IMR-90 (cell line): Measurements from ENCODE around the gene ME3. TPM values are rescaled to one million over a fixed set of nuclear protein-coding genes. Genes with fewer than 3 reads are reported as not detected.

Experiments
- ATAC-seq: fragments of 200-7000 bp; cut with Tn5 transposase; 2 replicates; pipeline ENCODE4 v1.9.1; 2020; ENCODE audit warnings: low read depth, mild to moderate bottlenecking, moderate library complexity
- BruUV-seq: library from RNA; stranded (reverse); fragments of 400-500 nt; replicated peaks from 2 replicates; lab custom pipeline; 2021; lab: Mats Ljungman, UMichigan
- CTCF ChIA-PET: fragments of 300-600 bp; formaldehyde crosslinking; extraction: SDS; loops from one replicate; lab custom pipeline; 2021; ENCODE audit warnings: antibody characterized with exemption; lab: Yijun Ruan, JAX
- POLR2A ChIA-PET: fragments of 300-600 bp; sonication (Branson Sonifier 250); formaldehyde crosslinking; loops from one replicate; lab custom pipeline; 2022; ENCODE audit warnings: antibody characterized with exemption; ENCODE audit not compliant: unreplicated experiment; lab: Charles Lee
- DNase-seq: peaks from one replicate; pipeline ENCODE4 v3.0.0; 2013
- H2AFZ ChIP-seq: replicated peaks from 2 replicates; pipeline ENCODE3; 2013; ENCODE audit warnings: low read length, mild to moderate bottlenecking; ENCODE audit not compliant: poor library complexity
- H2AK5ac ChIP-seq: 2 replicates; pipeline ENCODE4 v1.6.1; 2013; ENCODE audit warnings: low read depth, low read length, inconsistent platforms
- H2AK9ac ChIP-seq: replicated peaks from 2 replicates; pipeline ENCODE3; 2013; ENCODE audit warnings: mild to moderate bottlenecking, low read depth, low read length, moderate library complexity; ENCODE audit not compliant: poor library complexity
- H2BK120ac ChIP-seq: 2 replicates; pipeline ENCODE4 v1.6.1; 2013; ENCODE audit warnings: low read depth, low read length, inconsistent platforms
- H2BK15ac ChIP-seq: 3 replicates; pipeline ENCODE4 v1.6.1; 2013; ENCODE audit warnings: low read depth, low read length, inconsistent platforms
- H2BK20ac ChIP-seq: 2 replicates; pipeline ENCODE4 v1.6.1; 2013; ENCODE audit warnings: low read depth, mild to moderate bottlenecking, inconsistent platforms, low read length, moderate library complexity
- H2BK5ac ChIP-seq: 2 replicates; pipeline ENCODE4 v1.6.1; 2013; ENCODE audit warnings: mild to moderate bottlenecking, low read depth, low read length, inconsistent platforms; ENCODE audit not compliant: poor library complexity, severe bottlenecking
- H3K14ac ChIP-seq: replicated peaks from 2 replicates; pipeline ENCODE4 v1.6.1; 2013; ENCODE audit warnings: low read depth, low read length, inconsistent platforms
- H3K18ac ChIP-seq: 2 replicates; pipeline ENCODE4 v1.6.1; 2013; ENCODE audit warnings: low read depth, low read length, control low read depth
- H3K23ac ChIP-seq: 2 replicates; pipeline ENCODE4 v1.6.1; 2013; ENCODE audit warnings: low read depth, low read length, inconsistent platforms
- H3K27ac ChIP-seq: 2 replicates; pipeline ENCODE4 v1.5.1; 2013; ENCODE audit warnings: mild to moderate bottlenecking, control low read depth, low read length; ENCODE audit not compliant: insufficient read depth
- H3K27me3 ChIP-seq: 2 replicates; pipeline ENCODE4 v1.6.1; 2013; ENCODE audit warnings: low read length; ENCODE audit not compliant: control insufficient read depth, insufficient read depth
- H3K36me3 ChIP-seq: 2 replicates; pipeline ENCODE4 v1.6.1; 2013; ENCODE audit warnings: low read length, mixed read lengths; ENCODE audit not compliant: control insufficient read depth, insufficient read depth
- H3K4ac ChIP-seq: 2 replicates; pipeline ENCODE4 v1.6.1; 2013; ENCODE audit warnings: low read depth, low read length, inconsistent platforms
- H3K4me1 ChIP-seq: 2 replicates; pipeline ENCODE4 v1.6.1; 2013; ENCODE audit warnings: low read length, mixed read lengths; ENCODE audit not compliant: control insufficient read depth, insufficient read depth
- H3K4me2 ChIP-seq: 2 replicates; pipeline ENCODE4 v1.6.1; 2013; ENCODE audit warnings: low read depth, mild to moderate bottlenecking, control low read depth, low read length, moderate library complexity
- H3K4me3 ChIP-seq: 2 replicates; pipeline ENCODE4 v1.5.1; 2013; ENCODE audit warnings: low read depth, mild to moderate bottlenecking, control low read depth, low read length, moderate library complexity; ENCODE audit not compliant: insufficient read depth
- H3K56ac ChIP-seq: 2 replicates; pipeline ENCODE4 v1.6.1; 2013; ENCODE audit warnings: low read length, inconsistent platforms; ENCODE audit not compliant: insufficient read depth; ENCODE audit errors: extremely low read depth
- H3K79me1 ChIP-seq, 2 experiments: 2 replicates each; pipeline ENCODE4 v1.6.1; 2013; ENCODE audit warnings: low read length in 2 of 2, inconsistent platforms in 1 of 2, low read depth in 1 of 2
- H3K9ac ChIP-seq: 2 replicates; pipeline ENCODE4 v1.6.1; 2013; ENCODE audit warnings: low read depth, low read length, control low read depth
- H3K9me1 ChIP-seq: 2 replicates; pipeline ENCODE4 v1.6.1; 2013; ENCODE audit warnings: low read length, inconsistent platforms; ENCODE audit not compliant: insufficient read depth
- H3K9me3 ChIP-seq: 2 replicates; pipeline ENCODE4 v1.6.1; 2013; ENCODE audit warnings: low read length; ENCODE audit not compliant: control insufficient read depth, insufficient read depth
- H4K20me1 ChIP-seq: 2 replicates; pipeline ENCODE4 v1.6.1; 2013; ENCODE audit warnings: low read length, inconsistent platforms; ENCODE audit not compliant: insufficient read depth
- H4K5ac ChIP-seq: 2 replicates; pipeline ENCODE4 v1.6.1; 2013; ENCODE audit warnings: mild to moderate bottlenecking, low read depth, low read length, control low read depth
- H4K8ac ChIP-seq, 2 experiments: 2 replicates each; pipeline ENCODE4 v1.6.1; 2013; ENCODE audit warnings: low read depth in 2 of 2, low read length in 2 of 2, control low read depth in 1 of 2, inconsistent platforms in 1 of 2
- H4K91ac ChIP-seq: 2 replicates; pipeline ENCODE4 v1.6.1; 2013; ENCODE audit warnings: low read depth, low read length, inconsistent platforms; ENCODE audit not compliant: insufficient read depth
- BHLHE40 ChIP-seq: fragments of 150-350 bp; IDR thresholded peaks from 2 replicates; pipeline ENCODE4 v1.6.1; 2016; ENCODE audit warnings: mild to moderate bottlenecking, low read depth, low read length
- FOS ChIP-seq: fragments of 150-350 bp; IDR thresholded peaks from 2 replicates; pipeline ENCODE4 v1.6.1; 2016; ENCODE audit warnings: low read depth, low read length
- MAFK ChIP-seq: IDR thresholded peaks from 2 replicates; pipeline ENCODE4 v1.6.1; 2012; ENCODE audit warnings: low read depth, low read length, improper control_type of control experiment
- WGBS, 2 experiments: methylation state at CpG; one replicate each; pipeline versions ENCODE4 v1.1.5 to v1.1.7; 2013; ENCODE audit warnings: missing lambda C conversion rate in 2 of 2; ENCODE audit not compliant: insufficient read length in 1 of 2; ENCODE audit errors: extremely low coverage in 2 of 2; 5-methylcytosine and 5-hydroxymethylcytosine counted together
- dilution Hi-C: fragments of 300-500 bp; cut with HindIII; formaldehyde crosslinking; loops from one replicate; pipeline ENCODE4 v1.14.3; 2018; ENCODE audit warnings: low sequenced_read_pairs; ENCODE audit not compliant: unreplicated experiment
- in situ Hi-C: fragments of 300-500 bp; cut with MboI; formaldehyde crosslinking; loops from 3 replicates; pipeline ENCODE4 v1.14.3; 2019; ENCODE audit warnings: low sequenced_read_pairs, inconsistent platforms, mixed read lengths
- intact Hi-C: fragments of 100-400 bp; cut with micrococcal nuclease; formaldehyde crosslinking; loops from 2 replicates; pipeline ENCODE4 v1.10.0; 2022
- polyA plus RNA-seq, 3 experiments: library from polyadenylated mRNA; depleted of rRNA; stranded (reverse); fragments of >200 nt; gene quantifications; 2 replicates each; pipeline ENCODE4 v1.2.3, GENCODE V29; 2012; ENCODE audit warnings: low replicate concordance in 1 of 3
- total RNA-seq: library from RNA; depleted of rRNA; stranded (reverse); fragments of >200 nt; gene quantifications from 2 replicates; pipeline ENCODE4 v1.2.3, GENCODE V29; 2012

The ME3 gene
- total and polyA plus RNA-seq, 2 of the 4 experiments (the other 2 are of a cell fraction): 7.8 to 9.0 TPM

DNA sequence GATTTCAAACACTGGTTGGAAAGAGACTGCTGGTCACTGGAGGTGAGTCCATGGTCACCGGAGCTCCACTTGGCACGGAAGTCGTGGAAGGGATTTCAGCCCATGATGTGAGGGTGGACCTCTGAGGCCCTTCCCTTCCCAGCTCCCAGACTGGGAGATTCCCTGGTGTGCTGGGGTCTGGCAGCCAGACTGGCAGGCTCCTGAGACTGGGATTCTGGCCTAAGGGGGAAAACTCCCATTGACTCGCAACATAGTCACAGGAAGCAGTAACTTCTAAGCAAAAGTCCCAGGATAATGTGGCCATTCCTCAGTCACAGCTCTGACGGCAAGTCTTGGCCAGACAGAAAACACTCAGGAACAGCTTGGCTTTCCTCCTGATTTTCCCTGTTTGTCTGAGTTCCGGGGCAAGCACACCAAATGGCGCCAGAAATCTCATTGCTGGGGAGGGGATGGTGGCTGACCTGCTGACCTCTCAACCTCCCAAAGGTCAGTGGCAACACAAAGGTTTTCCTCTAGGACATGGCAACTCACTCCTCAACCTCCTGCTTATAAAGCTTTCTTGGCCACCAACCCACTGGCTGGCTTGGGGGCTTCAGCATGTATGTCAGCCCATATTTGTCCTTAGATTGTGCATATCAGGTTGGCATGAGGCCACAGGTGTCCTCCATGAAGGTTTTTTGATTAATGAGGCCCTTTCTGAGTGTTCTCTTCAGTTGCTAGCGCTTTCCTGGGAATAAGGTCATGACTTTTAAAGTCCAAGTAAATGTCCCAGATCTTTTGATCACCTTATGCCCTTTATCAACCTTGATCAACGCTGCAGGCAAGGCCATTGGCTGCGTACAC is 198.2 kb downstream of the ME3 start:
- in situ Hi-C loops (no loop called here), intact Hi-C loops (no loop called here), dilution Hi-C loops (no loop called here)
- Histone ChIP-seq H3K56ac (0 out of 2 replicates have a peak overlapping the region, but pooled peaks have one; percentile 29), H4K8ac (peak overlapping the region; percentile 34 to 80), H4K20me1 (no peaks in the 10 kb centered on the region), H3K4me2 (no peak overlapping the region), H2AFZ (peak overlapping the region; percentile 86), H3K27me3 (no peaks in the 10 kb centered on the region), H3K9me1 (peaks cover 21% of the 10 kb centered on the region), H2AK9ac (no peak overlapping the region), H3K23ac (peak overlapping the region; percentile 59; the same call in 1 of the 2 replicates), H4K91ac (peak overlapping the region; percentile 45), H3K18ac (peak overlapping the region; percentile 28; the same call in 1 of the 2 replicates), H2BK5ac (peak overlapping the region; percentile 48), H3K4me1 (peaks cover 11% of the 10 kb centered on the region), H3K9me3 (no peaks in the 10 kb centered on the region), H3K14ac (peak overlapping the region; percentile 78), H3K9ac (no peak overlapping the region), H3K27ac (peak overlapping the region; percentile 1; the same call in 1 of the 2 replicates), H2BK15ac (peak overlapping the region; percentile 12; the same call in 2 of the 3 replicates), H2BK20ac (peak overlapping the region; percentile 86), H2BK120ac (peak overlapping the region; percentile 89), H3K4me3 (no peak overlapping the region), H3K36me3 (no peaks in the 10 kb centered on the region), H2AK5ac (peak overlapping the region; percentile 79), H4K5ac (peak overlapping the region; percentile 56; the same call in 1 of the 2 replicates), H3K79me1 (no peaks in the 10 kb centered on the region), H3K4ac (peak overlapping the region; percentile 74)
- ChIA-PET POLR2A (no interaction called here), CTCF (no interaction called here)
- TF ChIP-seq MAFK: no peak
- no peak for TF ChIP-seq BHLHE40
- 0 out of 2 replicates have a peak, but pooled peaks have one; percentile 13 for TF ChIP-seq FOS
- no TSS peak for BruUV-seq
- peak; percentile 35 for ATAC-seq
- peak; percentile 86 for DNase-seq
- WGBS, 2 experiments: 0% methylated on average over 1 of the region's 10 CpGs; no CpG with 5 or more reads in 1 of the 2 experiments
